ENCODE results near the gene KLHL5.

DNA sequence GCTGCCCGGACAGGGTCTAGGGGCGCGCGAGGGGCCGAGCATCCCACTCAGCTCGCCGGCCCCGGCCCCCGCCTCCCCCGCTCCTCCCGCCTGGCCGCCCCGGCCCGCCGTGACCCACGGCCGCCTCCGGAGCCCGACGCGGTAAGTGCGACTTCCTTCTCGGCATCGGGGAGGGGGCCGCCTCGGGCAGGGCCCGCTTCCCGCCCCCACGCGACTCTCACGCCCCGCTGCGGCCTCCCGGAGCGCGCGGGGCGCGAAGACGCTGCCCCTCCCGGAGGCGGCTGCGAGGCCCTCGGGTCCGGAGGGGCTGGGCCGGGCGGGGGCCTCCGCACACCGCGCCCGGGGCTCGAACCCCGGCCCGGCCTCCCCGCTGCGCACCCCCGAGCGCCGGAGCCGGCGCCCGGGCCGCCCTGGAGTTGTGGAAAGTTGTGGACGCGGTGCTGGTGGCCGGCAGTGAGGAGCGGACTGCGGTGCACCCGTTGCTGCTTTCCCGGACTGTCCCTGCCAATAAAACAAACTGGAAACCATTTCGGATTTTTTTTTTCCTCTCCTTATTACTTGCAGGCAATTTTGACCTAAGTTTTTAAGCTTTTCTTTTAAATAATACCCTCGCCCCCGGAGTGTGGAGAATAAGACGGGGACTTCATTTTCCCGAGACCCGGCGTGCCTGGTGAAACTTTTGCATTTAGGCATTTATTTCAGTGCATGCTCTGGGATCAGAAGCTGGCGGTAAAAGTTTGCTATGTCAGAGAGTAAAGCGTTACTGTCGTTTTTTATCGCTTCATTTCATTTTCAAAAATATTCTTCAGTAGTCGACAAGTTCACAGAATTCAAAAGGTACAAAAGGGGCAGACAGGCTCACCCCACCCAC, 16.8 kb upstream of the KLHL5 start:
- TF ChIP-seq POLR2AphosphoS5 (IDR thresholded peaks at IDR 0.05; ENCODE audit: borderline replicate concordance, low read depth, low read length) (no peak), EZH2 (IDR thresholded peaks at IDR 0.05) (no peak)
